IMR-90 (cell line): ENCODE measurements around the gene TECTA. TPM values are rescaled to one million over a fixed set of nuclear protein-coding genes. Genes with fewer than 3 reads are reported as not detected.

Source experiments
- ATAC-seq: fragments of 200-7000 bp; cut with Tn5 transposase; 2 replicates; pipeline ENCODE4 v1.9.1; 2020; ENCODE audit warnings: low read depth, mild to moderate bottlenecking, moderate library complexity
- BruUV-seq: library from RNA; stranded (reverse); fragments of 400-500 nt; replicated peaks from 2 replicates; lab custom pipeline; 2021; lab: Mats Ljungman, UMichigan
- CTCF ChIA-PET: fragments of 300-600 bp; formaldehyde crosslinking; extraction: SDS; loops from one replicate; lab custom pipeline; 2021; ENCODE audit warnings: antibody characterized with exemption; lab: Yijun Ruan, JAX
- POLR2A ChIA-PET: fragments of 300-600 bp; sonication (Branson Sonifier 250); formaldehyde crosslinking; loops from one replicate; lab custom pipeline; 2022; ENCODE audit warnings: antibody characterized with exemption; ENCODE audit not compliant: unreplicated experiment; lab: Charles Lee
- DNase-seq: peaks from one replicate; pipeline ENCODE4 v3.0.0; 2013
- H2AFZ ChIP-seq: replicated peaks from 2 replicates; pipeline ENCODE3; 2013; ENCODE audit warnings: low read length, mild to moderate bottlenecking; ENCODE audit not compliant: poor library complexity
- H2AK5ac ChIP-seq: 2 replicates; pipeline ENCODE4 v1.6.1; 2013; ENCODE audit warnings: low read depth, low read length, inconsistent platforms
- H2AK9ac ChIP-seq: replicated peaks from 2 replicates; pipeline ENCODE3; 2013; ENCODE audit warnings: mild to moderate bottlenecking, low read depth, low read length, moderate library complexity; ENCODE audit not compliant: poor library complexity
- H2BK120ac ChIP-seq: 2 replicates; pipeline ENCODE4 v1.6.1; 2013; ENCODE audit warnings: low read depth, low read length, inconsistent platforms
- H2BK15ac ChIP-seq: 3 replicates; pipeline ENCODE4 v1.6.1; 2013; ENCODE audit warnings: low read depth, low read length, inconsistent platforms
- H2BK20ac ChIP-seq: 2 replicates; pipeline ENCODE4 v1.6.1; 2013; ENCODE audit warnings: low read depth, mild to moderate bottlenecking, inconsistent platforms, low read length, moderate library complexity
- H2BK5ac ChIP-seq: 2 replicates; pipeline ENCODE4 v1.6.1; 2013; ENCODE audit warnings: mild to moderate bottlenecking, low read depth, low read length, inconsistent platforms; ENCODE audit not compliant: poor library complexity, severe bottlenecking
- H3K14ac ChIP-seq: replicated peaks from 2 replicates; pipeline ENCODE4 v1.6.1; 2013; ENCODE audit warnings: low read depth, low read length, inconsistent platforms
- H3K18ac ChIP-seq: 2 replicates; pipeline ENCODE4 v1.6.1; 2013; ENCODE audit warnings: low read depth, low read length, control low read depth
- H3K23ac ChIP-seq: 2 replicates; pipeline ENCODE4 v1.6.1; 2013; ENCODE audit warnings: low read depth, low read length, inconsistent platforms
- H3K27ac ChIP-seq: 2 replicates; pipeline ENCODE4 v1.5.1; 2013; ENCODE audit warnings: mild to moderate bottlenecking, control low read depth, low read length; ENCODE audit not compliant: insufficient read depth
- H3K27me3 ChIP-seq: 2 replicates; pipeline ENCODE4 v1.6.1; 2013; ENCODE audit warnings: low read length; ENCODE audit not compliant: control insufficient read depth, insufficient read depth
- H3K36me3 ChIP-seq: 2 replicates; pipeline ENCODE4 v1.6.1; 2013; ENCODE audit warnings: low read length, mixed read lengths; ENCODE audit not compliant: control insufficient read depth, insufficient read depth
- H3K4ac ChIP-seq: 2 replicates; pipeline ENCODE4 v1.6.1; 2013; ENCODE audit warnings: low read depth, low read length, inconsistent platforms
- H3K4me1 ChIP-seq: 2 replicates; pipeline ENCODE4 v1.6.1; 2013; ENCODE audit warnings: low read length, mixed read lengths; ENCODE audit not compliant: control insufficient read depth, insufficient read depth
- H3K4me2 ChIP-seq: 2 replicates; pipeline ENCODE4 v1.6.1; 2013; ENCODE audit warnings: low read depth, mild to moderate bottlenecking, control low read depth, low read length, moderate library complexity
- H3K4me3 ChIP-seq: 2 replicates; pipeline ENCODE4 v1.5.1; 2013; ENCODE audit warnings: low read depth, mild to moderate bottlenecking, control low read depth, low read length, moderate library complexity; ENCODE audit not compliant: insufficient read depth
- H3K56ac ChIP-seq: 2 replicates; pipeline ENCODE4 v1.6.1; 2013; ENCODE audit warnings: low read length, inconsistent platforms; ENCODE audit not compliant: insufficient read depth; ENCODE audit errors: extremely low read depth
- H3K79me1 ChIP-seq, 2 experiments: 2 replicates each; pipeline ENCODE4 v1.6.1; 2013; ENCODE audit warnings: low read length in 2 of 2, inconsistent platforms in 1 of 2, low read depth in 1 of 2
- H3K9ac ChIP-seq: 2 replicates; pipeline ENCODE4 v1.6.1; 2013; ENCODE audit warnings: low read depth, low read length, control low read depth
- H3K9me1 ChIP-seq: 2 replicates; pipeline ENCODE4 v1.6.1; 2013; ENCODE audit warnings: low read length, inconsistent platforms; ENCODE audit not compliant: insufficient read depth
- H3K9me3 ChIP-seq: 2 replicates; pipeline ENCODE4 v1.6.1; 2013; ENCODE audit warnings: low read length; ENCODE audit not compliant: control insufficient read depth, insufficient read depth
- H4K20me1 ChIP-seq: 2 replicates; pipeline ENCODE4 v1.6.1; 2013; ENCODE audit warnings: low read length, inconsistent platforms; ENCODE audit not compliant: insufficient read depth
- H4K5ac ChIP-seq: 2 replicates; pipeline ENCODE4 v1.6.1; 2013; ENCODE audit warnings: mild to moderate bottlenecking, low read depth, low read length, control low read depth
- H4K8ac ChIP-seq, 2 experiments: 2 replicates each; pipeline ENCODE4 v1.6.1; 2013; ENCODE audit warnings: low read depth in 2 of 2, low read length in 2 of 2, control low read depth in 1 of 2, inconsistent platforms in 1 of 2
- H4K91ac ChIP-seq: 2 replicates; pipeline ENCODE4 v1.6.1; 2013; ENCODE audit warnings: low read depth, low read length, inconsistent platforms; ENCODE audit not compliant: insufficient read depth
- MAFK ChIP-seq: IDR thresholded peaks from 2 replicates; pipeline ENCODE4 v1.6.1; 2012; ENCODE audit warnings: low read depth, low read length, improper control_type of control experiment
- NFE2L2 ChIP-seq: fragments of 150-350 bp; IDR thresholded peaks from 2 replicates; pipeline ENCODE4 v1.6.1; 2016; ENCODE audit warnings: low read depth, mild to moderate bottlenecking, low read length
- WGBS, 2 experiments: methylation state at CpG; one replicate each; pipeline versions ENCODE4 v1.1.5 to v1.1.7; 2013; ENCODE audit warnings: missing lambda C conversion rate in 2 of 2; ENCODE audit not compliant: insufficient read length in 1 of 2; ENCODE audit errors: extremely low coverage in 2 of 2; 5-methylcytosine and 5-hydroxymethylcytosine counted together
- dilution Hi-C: fragments of 300-500 bp; cut with HindIII; formaldehyde crosslinking; loops from one replicate; pipeline ENCODE4 v1.14.3; 2018; ENCODE audit warnings: low sequenced_read_pairs; ENCODE audit not compliant: unreplicated experiment
- in situ Hi-C: fragments of 300-500 bp; cut with MboI; formaldehyde crosslinking; loops from 3 replicates; pipeline ENCODE4 v1.14.3; 2019; ENCODE audit warnings: low sequenced_read_pairs, inconsistent platforms, mixed read lengths
- intact Hi-C: fragments of 100-400 bp; cut with micrococcal nuclease; formaldehyde crosslinking; loops from 2 replicates; pipeline ENCODE4 v1.10.0; 2022
- polyA plus RNA-seq, 3 experiments: library from polyadenylated mRNA; depleted of rRNA; stranded (reverse); fragments of >200 nt; gene quantifications; 2 replicates each; pipeline ENCODE4 v1.2.3, GENCODE V29; 2012; ENCODE audit warnings: low replicate concordance in 1 of 3
- total RNA-seq: library from RNA; depleted of rRNA; stranded (reverse); fragments of >200 nt; gene quantifications from 2 replicates; pipeline ENCODE4 v1.2.3, GENCODE V29; 2012

The TECTA gene
- total and polyA plus RNA-seq, 2 of the 4 experiments (the other 2 are of a cell fraction): 0.17 to 0.18 TPM

DNA sequence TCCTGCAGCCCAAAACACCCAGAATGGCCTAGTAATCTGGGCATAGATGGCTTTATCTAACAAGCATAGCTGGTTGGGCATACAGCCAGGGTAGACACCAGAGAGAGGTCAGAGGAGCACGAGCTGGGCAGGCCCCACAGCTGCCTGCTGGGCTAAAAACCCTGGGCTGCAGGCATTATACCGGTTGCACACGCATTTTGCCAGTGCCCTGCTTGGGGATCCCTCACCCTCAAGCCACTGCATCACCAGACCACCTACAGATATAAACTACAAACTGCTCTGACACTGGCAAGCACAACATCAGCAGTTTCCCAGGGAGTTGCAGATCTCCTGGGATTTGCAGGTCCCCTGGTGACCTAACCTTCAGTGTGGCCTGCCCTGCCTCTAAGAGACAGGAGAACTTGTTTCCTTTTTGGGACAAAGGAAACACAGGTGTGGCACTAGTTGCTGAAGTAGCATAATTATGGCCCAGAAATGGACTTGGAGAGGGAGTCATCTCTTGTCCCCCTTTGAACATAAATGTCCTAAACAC, 112.4 kb downstream of the TECTA start:
- Histone ChIP-seq H3K14ac (no peak overlapping the region), H2BK15ac (no peak overlapping the region), H3K18ac (no peak overlapping the region), H3K23ac (no peak overlapping the region), H3K36me3 (no peaks in the 10 kb centered on the region), H2AK5ac (no peak overlapping the region), H4K91ac (no peak overlapping the region), H3K4ac (no peak overlapping the region), H3K56ac (no peak overlapping the region), H4K8ac (no peak overlapping the region), H3K9me1 (no peaks in the 10 kb centered on the region), H3K4me3 (no peak overlapping the region), H2AK9ac (no peak overlapping the region), H3K4me1 (no peaks in the 10 kb centered on the region), H2BK120ac (no peak overlapping the region), H2BK5ac (no peak overlapping the region), H3K79me1 (no peaks in the 10 kb centered on the region), H3K9me3 (no peaks in the 10 kb centered on the region), H3K27me3 (peaks cover 2% of the 10 kb centered on the region), H3K27ac (no peak overlapping the region), H2AFZ (no peak overlapping the region), H2BK20ac (no peak overlapping the region), H4K5ac (no peak overlapping the region), H4K20me1 (no peaks in the 10 kb centered on the region), H3K4me2 (no peak overlapping the region), H3K9ac (no peak overlapping the region)
- TF ChIP-seq MAFK: no peak
- no peak for TF ChIP-seq NFE2L2
- no peak for DNase-seq
- POLR2A ChIA-PET: no interaction called here
- intact Hi-C loops: no loop called here
- no TSS peak for BruUV-seq
- dilution Hi-C loops: no loop called here
- no CpG with 5 or more reads among the region's 3 CpGs for WGBS, 2 experiments
- in situ Hi-C loops: no loop called here
- ATAC-seq: no peak
- CTCF ChIA-PET: no interaction called here
